ENCODE results near the gene RASSF7.

RASSF7 gene

DNA sequence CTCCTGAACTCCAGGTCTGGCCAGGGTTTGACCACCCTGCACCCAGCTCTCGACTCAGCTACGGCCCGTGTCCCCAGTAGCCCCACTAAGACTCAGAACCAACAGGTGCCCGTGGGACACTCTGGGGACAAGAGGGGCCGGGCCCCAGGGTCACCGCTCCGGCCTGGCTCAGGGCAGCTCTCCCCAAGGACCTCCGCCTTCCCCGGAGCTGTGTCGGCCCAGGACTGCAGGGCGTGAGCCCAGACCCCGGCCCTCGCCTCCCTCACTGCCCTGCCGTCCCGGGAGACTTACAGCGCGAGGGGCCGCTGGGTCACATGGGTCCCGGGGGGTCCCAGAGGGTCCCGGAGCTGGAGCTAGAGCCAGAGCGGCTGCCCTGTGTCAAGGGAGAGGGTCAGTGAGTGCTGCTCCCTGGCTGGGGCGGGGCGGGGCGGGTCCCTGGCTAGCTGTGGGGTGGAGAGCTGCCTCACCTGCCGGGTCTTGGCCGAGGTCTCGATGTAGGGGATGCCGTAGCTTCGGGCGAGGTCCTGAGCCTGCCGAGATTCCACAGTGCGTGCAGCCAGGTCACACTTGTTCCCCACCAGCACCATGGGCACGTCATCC lies 27.7 kb upstream of the RASSF7 start:
- no peak for DNase-seq (ENCODE audit: low spot score)

DNA sequence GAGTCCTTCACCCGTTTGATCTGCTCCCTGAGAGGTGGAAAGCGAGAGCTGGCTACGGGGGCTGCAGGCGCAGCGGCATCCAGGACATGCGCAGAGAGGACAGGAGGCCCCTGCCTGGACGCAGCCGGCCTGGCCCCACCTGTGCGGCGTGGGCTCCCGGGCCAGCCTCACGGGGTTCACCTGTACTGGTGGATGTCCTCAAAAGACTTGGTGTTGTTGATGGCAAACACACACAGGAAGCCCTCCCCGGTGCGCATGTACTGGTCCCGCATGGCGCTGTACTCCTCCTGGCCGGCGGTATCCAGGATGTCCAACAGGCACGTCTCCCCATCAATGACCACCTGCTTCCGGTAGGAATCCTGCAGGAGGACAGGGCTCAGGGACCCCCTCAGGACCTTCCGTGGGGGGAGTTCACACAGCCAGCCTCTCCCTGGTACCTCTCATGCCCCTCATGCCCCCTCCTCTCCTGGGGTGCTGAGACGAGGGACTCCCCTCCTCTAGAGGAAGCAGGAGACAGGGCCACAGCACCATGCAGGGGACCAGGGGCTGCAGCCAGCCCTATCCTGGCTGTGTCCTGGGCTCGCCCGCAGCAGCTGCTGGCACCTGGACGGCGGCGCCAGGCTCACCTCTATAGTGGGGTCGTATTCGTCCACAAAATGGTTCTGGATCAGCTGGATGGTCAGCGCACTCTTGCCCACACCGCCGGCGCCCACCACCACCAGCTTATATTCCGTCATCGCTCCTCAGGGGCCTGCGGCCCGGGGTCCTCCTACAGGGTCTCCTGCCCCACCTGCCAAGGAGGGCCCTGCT lies 27.0 kb upstream of the RASSF7 start:
- no peak for DNase-seq (ENCODE audit: low spot score)

DNA sequence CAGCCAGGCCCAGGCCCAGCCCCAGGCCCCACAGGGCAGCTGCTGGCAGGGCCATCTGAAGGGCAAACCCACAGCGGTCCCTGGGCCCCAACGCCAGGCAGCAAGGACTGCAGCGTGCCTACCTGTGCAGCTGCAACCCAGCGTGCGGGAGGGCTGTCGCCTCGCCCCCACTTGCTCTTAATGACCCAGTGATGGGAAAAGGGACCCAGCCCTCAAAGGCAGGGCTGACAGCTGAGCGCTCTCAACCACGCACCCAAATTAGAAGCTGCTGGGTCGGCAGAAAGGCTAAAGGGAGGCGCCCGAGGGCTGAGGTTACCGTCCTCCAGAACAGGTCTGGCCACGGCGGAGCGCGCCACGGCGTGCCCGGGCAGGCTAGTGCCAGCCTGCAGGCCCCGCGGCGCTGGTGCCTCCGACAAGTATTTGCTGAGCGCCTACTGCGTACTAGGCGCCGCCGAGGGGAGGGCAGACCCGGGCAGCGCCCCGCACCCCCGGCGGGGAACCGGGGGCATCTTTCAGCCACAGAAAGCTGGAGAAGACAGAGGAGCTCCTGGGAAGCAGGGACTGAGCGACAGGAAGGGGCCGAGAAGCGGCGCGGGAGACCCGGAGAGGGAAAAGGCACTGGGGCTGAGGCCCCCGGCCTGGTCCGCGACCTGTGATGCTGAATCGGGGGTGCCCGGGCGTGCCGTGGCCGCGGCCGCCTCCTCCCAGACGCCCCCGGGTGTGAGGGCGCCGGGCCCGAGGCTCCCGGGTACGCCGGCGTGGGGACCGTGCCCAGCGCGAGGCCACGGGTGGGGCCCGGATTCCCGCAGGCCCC lies 26.2 kb upstream of the RASSF7 start:
- peak; percentile 46 for DNase-seq (ENCODE audit: low spot score)

DNA sequence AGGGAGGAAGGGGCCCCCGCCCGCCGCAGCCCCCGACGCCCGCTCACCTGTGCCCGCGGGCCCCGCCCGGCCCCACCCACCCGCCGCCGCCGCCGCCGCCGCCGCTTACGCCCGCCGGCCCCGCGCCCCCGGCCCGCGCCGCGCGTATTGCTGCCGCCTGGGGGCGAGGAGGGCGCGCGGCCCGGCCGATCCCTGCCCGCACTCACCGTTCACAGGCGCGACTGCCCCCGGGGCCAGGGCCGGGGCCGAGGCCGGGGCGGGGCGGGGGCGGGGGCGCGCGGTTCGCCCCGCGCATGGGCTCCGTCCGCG lies 25.6 kb upstream of the RASSF7 start:
- DNase-seq (ENCODE audit: low spot score): no peak

DNA sequence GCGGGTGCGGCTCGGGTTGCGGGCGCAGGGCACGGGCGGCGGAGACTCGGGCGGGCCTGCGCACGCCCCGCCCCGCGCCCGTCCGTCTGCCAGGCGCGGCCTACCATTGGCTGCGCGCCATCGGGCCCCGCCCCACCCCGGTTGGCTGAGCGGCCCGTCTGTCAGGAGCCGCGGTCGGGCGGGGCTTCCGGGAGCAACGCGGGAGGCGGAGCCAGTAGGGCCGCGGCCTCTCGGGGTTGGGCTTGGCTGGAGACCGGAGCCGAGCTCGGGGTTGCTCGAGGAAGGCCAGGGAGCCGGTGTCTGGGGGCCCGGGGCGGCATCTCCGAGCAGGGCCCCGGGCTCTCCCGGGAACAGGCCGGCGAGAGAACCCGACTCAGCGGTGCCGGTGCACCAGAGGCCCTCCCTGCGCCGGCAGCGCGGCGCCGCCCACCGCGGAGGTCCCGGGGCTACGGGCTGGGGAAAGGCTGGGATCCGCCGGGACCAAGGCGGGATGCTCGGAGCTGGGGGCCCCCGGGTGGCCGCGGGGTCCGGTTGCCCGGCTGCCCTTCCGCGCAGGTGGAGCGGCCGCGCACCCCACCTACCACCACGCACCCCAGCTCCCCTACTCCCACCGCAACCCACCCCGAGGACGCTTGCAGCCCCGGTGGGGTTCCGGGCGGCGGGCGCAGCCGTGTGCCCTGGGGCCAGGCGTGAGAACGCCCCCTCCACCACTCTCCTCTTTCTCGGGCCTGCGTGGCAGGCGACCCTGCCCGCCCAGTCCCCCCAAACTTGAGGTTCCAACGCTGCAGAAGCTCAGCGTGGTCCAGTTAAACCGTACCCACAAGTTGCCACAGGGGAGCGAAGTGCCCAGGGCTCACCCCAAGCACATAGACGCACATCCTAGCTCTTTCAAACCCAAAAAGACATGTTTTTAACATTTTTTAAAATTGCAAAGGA lies 25.0 kb upstream of the RASSF7 start, which contains the start of gene HRAS:
TSS of gene HRAS (minus strand) at position 58 of the 936 bp plus-strand sequence.
- DNase-seq (ENCODE audit: low spot score): peak; percentile 100

DNA sequence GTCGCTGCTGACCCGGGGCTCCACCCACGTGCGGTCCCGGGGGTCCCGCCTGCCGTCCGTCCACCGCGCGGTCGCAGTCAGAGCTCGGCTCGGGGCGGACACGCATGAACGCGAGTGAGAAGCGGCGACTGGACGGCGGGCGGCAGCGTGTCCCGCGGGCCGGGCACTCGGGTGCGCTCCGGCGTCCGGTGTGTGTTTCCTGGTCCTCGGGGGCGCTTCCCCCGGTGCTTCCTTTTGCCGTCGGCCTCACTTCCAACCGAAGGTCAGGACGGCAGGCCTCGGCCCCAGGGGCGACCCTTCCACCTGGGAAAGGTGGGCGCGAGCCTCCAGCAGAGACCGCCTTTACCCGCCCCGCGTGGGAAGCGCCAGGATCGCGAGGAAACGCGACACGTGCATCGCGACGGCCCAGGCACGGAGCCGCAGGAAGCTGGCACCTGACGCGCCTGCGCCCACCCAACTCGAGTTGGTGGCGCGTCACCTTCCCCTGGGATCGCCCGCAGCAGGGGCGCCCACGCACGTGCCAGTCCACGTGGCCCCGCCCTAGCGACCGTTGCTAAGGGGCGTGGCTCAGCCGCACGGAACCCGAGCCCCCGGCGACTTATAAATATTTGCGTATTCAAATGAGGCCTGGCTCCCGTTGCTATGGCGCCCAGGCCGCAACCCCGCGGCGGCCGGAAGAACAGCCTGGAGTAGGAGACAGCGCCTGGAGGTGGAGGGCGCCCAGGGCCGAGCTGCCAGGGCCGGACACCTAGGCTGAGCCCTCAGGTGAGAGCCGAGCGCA lies 23.7 kb upstream of the RASSF7 start, which contains the start of gene LRRC56:
TSS of gene LRRC56 (plus strand) at position 687 of the 781 bp plus-strand sequence. CDS start 3,158 bp downstream, outside the sequence.
- peak; percentile 95 for DNase-seq (ENCODE audit: low spot score)

DNA sequence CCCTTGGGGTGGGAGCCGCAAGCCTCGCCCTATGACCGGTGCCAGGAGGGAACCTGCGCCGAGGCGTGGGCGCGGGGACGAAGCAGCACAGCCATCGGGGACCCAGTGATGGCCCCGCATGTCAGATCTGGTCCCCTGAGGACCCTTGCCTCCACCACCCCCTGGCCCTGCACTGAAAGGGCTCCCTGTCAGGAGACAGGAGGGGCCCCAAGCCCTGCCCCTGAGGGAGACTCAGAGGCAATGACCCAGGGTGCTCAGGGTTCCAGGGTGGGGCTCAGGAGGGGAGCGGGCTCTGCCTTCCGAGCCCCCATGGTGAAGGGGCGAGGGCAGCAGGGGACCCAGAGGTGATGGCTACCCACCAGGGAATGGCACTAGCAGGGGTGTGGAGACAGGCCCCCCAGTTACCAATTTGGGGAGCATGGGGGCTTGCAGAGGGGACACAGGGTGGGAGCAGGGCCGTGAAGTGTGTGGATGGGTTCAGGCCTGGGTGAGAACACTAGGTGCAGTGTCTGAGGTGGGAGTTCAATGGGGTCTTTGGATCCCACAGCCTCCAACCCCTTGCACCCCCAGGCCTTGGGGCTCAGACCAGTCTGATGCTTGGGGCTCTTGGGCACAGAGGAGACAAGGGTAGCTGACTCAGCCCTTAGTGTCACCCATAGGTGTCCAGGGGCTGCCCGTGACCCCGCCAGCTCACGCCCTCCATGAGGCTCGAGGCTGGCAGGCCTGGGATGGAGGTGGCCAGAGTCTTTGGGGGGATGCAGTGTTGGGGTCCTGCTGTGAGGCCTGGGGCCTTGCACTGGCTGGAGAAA lies 22.9 kb upstream of the RASSF7 start:
- no peak for DNase-seq (ENCODE audit: low spot score)

DNA sequence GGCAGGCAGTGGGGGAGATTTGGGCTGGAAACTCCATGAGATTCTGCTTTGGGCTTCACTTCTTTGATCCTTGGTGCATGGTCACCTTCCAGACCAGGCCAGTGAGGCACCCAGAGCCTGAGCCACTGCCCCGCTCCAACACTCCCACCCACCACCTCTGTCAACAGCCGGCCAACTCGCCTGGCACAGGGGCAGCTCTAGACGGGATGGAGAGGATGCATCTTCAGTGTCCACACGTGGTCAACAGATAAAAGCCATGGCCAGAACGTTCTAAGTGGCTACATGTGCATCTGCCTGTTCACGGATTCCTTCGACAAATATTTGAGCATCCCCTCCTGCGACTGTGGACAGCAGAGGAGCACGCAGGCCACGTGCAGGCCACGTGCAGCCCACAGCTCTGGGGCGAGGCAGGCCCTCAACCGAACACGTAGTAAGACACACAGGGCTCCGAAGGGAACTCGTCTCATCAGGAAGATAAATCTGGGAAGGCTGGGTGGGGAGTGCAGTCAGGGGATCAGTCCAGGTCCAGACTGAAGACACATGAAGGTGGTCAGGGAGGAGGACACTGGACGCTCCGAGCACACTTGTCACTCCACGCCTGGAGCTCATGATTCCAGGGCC lies 22.2 kb upstream of the RASSF7 start:
- DNase-seq (ENCODE audit: low spot score): no peak

DNA sequence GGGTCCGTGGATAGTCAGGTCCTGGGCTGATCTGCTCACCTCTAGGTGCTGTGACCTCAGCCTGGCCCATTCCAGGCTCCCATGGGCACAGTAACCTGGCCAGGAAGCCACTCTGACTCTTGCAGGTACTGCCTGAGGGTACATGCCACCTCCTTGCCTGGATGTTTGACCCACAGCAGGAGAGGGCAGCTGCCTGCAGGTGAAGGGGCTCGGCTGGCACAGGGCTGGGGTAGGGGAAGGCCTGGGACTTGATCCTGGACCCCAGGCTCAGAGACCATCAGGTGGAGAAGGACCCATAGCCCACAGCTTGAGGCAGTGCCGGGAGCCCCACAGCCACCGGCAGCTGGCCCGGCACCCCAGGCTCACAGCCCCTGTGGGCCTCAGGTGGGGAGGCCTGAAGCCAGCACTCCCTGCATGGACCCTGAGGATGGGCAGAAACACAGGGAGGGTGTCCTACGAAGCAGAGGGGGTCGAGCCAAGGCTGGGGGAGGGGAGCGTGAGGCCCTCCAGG lies 20.7 kb upstream of the RASSF7 start:
- DNase-seq (ENCODE audit: low spot score): no peak

DNA sequence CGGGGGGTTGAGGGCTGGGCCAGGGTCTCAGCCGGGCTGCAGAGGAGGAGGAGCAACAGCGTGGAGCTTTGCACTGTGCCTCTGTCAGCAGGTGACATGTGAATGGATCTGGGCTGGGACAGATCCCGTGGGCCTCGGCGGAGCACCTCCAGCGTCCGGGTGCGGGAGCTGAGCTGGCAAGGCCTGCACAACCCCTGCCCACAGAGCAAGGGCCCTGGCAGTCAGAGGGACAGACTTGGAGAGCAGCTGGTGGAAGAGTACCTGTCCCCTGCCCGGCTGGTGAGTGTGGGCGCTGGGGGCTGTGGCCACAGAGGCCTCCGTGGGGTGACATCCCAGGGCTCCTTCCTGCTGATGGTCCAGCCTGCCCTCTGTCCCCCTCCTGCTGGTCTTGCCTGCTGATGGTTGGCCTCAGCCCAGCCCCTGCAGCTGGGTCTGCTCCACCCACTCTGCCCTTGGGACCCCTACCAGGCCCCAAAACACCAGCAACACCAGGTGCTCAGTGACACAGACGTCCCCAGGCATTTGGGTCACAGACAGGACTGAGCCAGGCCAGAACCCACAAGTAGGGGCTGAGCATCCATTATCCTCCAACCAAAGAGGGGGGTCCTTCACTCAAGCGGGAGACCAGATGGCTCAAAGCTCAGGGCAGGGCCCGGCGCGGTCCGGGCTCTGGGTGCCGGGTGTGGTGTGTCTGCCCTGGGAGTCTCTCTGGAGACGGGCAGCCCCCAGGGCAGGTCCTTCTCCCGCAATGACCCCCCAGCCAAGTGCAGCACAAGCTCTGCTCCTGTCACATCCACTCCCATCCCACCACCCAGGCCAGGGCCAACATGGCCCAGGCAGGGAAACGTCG lies 20.0 kb upstream of the RASSF7 start:
- no peak for DNase-seq (ENCODE audit: low spot score)

DNA sequence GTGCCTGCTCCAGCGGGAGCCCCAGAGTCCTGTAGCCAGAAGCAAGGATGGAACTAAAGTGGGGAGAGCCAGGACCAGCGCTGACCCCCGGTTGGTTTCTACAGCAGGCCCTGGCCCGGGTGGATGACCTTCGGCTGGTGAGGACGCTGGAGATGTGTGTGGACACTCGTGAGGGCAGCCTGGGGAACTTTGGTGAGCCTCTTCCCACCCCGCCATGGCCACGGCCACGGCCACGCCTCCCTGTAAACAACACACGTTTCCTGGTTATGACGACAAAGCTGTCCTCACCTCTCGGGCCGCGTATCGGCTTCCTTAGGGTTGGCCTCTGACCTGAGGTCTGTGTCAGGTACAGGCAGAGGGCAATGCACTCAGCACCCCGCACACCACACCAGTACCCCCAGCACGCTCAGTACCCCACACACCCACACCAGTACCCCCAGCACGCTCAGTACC lies 19.3 kb upstream of the RASSF7 start:
- DNase-seq (ENCODE audit: low spot score): no peak

DNA sequence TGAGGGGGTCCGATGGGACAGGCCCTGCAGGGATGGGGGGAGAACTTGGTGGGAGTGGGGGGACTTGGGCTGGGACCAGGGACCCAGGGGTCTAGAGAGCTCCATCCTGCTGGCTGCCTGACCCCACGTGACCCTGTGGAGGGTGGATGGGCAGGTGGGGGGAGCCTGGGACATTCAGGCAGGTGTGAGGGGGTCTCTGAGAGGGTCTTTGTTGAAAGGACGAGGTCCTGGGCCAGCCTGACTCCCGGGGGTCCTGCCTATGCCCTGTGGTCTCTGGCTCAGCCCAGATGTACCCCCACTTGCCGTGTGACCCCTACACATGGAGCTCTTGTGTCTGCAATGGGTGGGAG lies 16.0 kb upstream of the RASSF7 start:
- DNase-seq (ENCODE audit: low spot score): no peak

DNA sequence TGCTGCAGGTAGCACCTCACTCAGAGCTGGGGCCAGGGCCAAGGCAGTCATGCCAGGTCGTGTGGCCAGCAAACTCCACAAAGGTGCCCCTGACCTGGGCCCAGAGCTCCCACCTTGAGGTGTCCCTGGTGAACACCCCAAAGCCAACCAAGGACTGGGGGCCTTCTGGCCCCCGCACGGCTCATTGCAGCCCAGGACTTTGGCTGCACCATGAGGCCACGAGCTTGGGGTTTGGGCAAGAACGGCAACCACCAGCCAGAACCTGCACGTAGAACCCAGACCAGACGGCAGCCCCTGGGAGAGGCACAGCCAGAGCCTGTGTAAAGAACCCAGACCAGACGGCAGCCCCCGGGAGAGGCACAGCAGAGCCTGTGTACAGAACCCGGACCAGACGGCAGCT lies 15.6 kb upstream of the RASSF7 start:
- no peak for DNase-seq (ENCODE audit: low spot score)

DNA sequence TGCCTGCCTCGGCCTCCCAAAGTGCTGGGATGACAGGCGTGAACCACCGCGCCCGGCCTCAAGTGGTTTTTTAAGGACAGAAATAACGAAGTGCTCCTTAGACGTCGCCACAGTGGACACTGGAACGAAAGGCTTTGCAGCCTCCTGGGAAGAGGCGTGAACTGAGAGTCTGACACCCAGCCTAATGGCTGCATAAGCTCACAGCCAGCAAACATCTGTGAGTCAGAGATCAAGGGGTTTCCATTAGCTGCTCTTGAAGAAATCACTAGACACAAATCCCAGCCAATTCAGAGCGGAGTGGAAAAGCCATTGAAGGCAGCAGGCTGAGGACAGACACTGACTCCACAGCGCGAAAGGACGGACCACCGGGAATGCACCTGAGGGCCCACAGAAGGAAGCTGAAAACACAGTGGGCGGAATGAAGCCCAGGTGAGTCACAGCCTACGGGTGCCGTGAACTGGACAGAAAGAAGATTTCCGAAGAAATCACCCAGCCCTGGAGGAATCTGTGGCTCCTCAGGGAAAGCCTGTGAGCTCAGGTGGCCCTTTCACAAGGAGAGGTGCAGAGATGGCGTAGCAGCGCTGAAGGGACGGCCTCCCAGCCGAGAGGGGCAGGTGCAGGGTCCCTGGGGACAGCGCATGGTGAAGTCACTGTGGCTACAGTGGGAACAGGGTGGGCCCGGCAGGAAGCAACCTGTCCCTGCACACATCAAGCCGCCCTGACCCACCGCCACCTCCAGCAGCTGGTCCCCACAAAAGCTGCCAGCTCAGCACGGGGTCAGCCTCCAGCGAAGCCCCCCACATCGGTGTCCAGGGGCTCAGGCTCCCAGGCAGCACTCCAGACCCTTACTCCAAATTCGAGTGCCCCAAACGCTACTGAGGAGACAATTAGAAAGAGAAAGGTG lies 11.8 kb upstream of the RASSF7 start:
- DNase-seq (ENCODE audit: low spot score): no peak

DNA sequence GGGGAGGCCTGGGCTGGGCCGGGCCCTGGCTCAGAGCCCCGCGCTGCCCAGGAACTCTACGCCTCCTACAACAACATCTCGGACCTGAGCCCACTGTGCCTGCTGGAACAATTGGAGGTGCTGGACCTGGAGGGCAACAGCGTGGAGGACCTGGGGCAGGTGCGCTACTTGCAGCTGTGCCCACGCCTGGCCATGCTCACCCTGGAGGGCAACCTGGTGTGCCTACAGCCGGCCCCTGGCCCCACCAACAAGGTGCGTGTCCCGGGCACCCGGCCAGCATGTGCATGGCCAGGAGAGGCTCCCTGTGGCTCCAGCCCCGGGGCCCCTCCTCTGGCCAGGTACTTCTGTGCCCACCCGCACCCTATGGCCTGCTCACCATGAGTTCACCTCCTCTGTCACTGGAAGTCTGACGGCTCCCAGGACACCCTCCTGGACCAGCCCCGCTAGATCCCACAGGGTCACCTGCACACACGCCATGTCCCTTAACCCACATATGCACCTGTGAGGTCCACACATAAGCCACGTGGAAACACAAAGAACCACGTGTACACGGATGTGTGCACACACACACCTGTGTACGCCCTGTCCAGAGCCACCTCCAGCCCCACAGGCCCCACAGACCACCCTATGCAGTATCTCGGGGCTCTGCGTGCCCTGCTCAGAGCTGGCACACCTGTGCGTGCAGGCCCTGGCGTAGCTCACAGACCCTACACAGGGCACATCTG lies 10.6 kb upstream of the RASSF7 start:
- DNase-seq (ENCODE audit: low spot score): no peak

DNA sequence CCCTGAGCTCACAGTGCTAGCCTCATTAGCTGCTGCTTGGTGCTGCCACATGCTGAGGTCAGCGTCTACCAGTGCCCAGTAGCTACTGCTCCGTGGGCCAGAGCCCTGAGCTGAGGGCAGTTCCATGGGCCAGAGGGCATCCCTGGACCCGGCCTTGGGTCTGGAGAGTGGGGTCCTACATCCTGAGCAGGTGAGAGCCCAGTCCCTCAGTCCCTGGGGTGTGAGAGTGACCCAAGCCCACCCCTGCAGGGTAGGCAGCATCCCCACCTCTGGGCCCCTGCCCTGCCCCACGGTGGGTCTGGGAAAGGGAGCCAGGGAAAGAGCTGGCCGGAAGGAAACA lies 10.1 kb upstream of the RASSF7 start:
- DNase-seq (ENCODE audit: low spot score): no peak

DNA sequence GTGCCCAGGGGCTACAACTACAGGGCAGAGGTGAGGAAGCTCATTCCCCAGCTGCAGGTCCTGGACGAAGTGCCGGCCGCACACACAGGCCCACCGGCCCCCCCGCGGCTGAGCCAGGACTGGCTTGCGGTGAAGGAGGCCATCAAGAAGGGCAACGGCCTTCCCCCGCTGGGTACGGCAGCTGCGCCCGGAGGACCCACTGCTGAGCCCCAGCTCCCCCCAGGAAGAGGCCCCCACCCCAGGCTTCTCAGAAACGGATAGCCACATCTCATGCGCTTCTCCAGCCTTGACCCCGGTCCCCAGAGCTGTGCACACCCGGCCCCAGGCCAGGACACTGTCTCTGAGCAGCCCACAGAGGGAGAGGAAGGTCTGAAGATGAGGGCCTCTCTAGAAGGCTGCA lies 9.6 kb upstream of the RASSF7 start:
- no peak for DNase-seq (ENCODE audit: low spot score)
